Measurements from ENCODE around the gene DQX1. TPM values are rescaled to one million over a fixed set of nuclear protein-coding genes. Genes with fewer than 3 reads are reported as not detected.

Gene DQX1
- total and polyA plus RNA-seq, 2 of the 4 experiments (the other 2 are of a cell fraction): 0.07 TPM; not detected in 1

DNA sequence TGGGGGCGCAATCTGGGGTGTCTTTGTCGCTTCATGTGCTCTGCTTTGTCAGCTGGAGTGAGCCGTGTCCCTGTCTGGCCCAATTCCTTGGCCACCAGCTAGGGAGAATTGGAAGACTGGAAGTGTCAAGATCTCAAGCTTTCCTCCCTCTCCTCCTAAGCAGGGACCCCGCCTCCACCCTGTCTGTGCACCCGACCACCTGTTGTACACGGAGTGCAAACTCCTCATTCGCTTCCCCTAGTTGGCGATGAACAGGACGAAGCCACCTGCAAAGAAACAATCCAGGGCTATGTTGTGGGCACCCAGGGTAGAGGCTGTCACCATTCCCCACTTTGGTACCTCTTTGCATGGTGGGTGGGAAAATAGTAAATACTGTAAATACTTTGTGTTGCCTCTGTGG lies 1.7 kb upstream of the DQX1 start:
- Histone ChIP-seq H3K56ac (ENCODE audit: extremely low read depth, insufficient read depth, low read length) (no peak overlapping the region), H2AK5ac (ENCODE audit: low read depth, low read length) (no peak overlapping the region), H2BK20ac (ENCODE audit: low read depth, low read length) (no peak overlapping the region), H3K18ac (ENCODE audit: low read depth, low read length) (no peak overlapping the region), H3K9me1 (ENCODE audit: insufficient read depth, low read length) (peaks cover 19% of the 10 kb centered on the region), H3K4ac (ENCODE audit: low read depth, low read length) (no peak overlapping the region), H4K20me1 (ENCODE audit: insufficient read depth, low read length) (peaks cover 13% of the 10 kb centered on the region), H3K36me3 (ENCODE audit: control insufficient read depth, insufficient read depth, low read length) (peaks cover 31% of the 10 kb centered on the region), H4K5ac (ENCODE audit: low read depth, low read length) (no peak overlapping the region), H3K14ac (replicated peaks; ENCODE audit: low read depth, low read length) (no peak overlapping the region), H3K23ac (ENCODE audit: low read depth, low read length) (no peak overlapping the region), H3K79me1 (ENCODE audit: low read depth in 1 of 2, low read length in 2 of 2) (peaks cover 32 to 57% of the 10 kb centered on the region in 2 experiments), H3K9ac (ENCODE audit: low read depth, low read length) (no peak overlapping the region), H3K27ac (ENCODE audit: insufficient read depth, low read length) (no peak overlapping the region), H3K4me1 (ENCODE audit: control insufficient read depth, insufficient read depth, low read length) (peaks cover 12% of the 10 kb centered on the region), H4K8ac (ENCODE audit: low read depth in 2 of 2, low read length in 2 of 2) (no peak overlapping the region), H2AFZ (replicated peaks; ENCODE audit: low read length, poor library complexity) (no peak overlapping the region), H3K27me3 (ENCODE audit: control insufficient read depth, insufficient read depth, low read length) (peaks cover 5% of the 10 kb centered on the region; the same call in 1 of the 2 replicates), H2BK15ac (ENCODE audit: low read depth, low read length) (no peak overlapping the region), H2AK9ac (replicated peaks; ENCODE audit: low read depth, low read length, poor library complexity) (no peak overlapping the region), H3K9me3 (ENCODE audit: control insufficient read depth, insufficient read depth, low read length) (no peaks in the 10 kb centered on the region), H2BK5ac (ENCODE audit: low read depth, low read length, poor library complexity, severe bottlenecking) (no peak overlapping the region), H3K4me2 (ENCODE audit: low read depth, low read length) (no peak overlapping the region), H3K4me3 (ENCODE audit: insufficient read depth, low read depth, low read length) (no peak overlapping the region), H4K91ac (ENCODE audit: insufficient read depth, low read depth, low read length) (no peak overlapping the region), H2BK120ac (ENCODE audit: low read depth, low read length) (no peak overlapping the region)
- dilution Hi-C loops (cut with HindIII; ENCODE audit: low sequenced_read_pairs, unreplicated experiment): no loop called here
- intact Hi-C loops (cut with micrococcal nuclease): loop anchor here (2.0 kb wide), 1 partner anchor 49 kb away; no protein-coding TSS in a partner anchor
- in situ Hi-C loops (cut with MboI; ENCODE audit: low sequenced_read_pairs): no loop called here
- ChIA-PET POLR2A (ENCODE audit: unreplicated experiment) (no interaction called here), CTCF (no interaction called here)
- no peak for DNase-seq
- BruUV-seq (replicated peaks): no TSS peak
- 100% methylated on average over 1 of the region's 9 CpGs; no CpG with 5 or more reads in 1 of the 2 experiments for WGBS, 2 experiments (ENCODE audit: extremely low coverage in 2 of 2, insufficient read length in 1 of 2)
- no peak for ATAC-seq (ENCODE audit: low read depth)
- TF ChIP-seq FOS (IDR thresholded peaks at IDR 0.05; ENCODE audit: low read depth, low read length) (no peak), MAZ (IDR thresholded peaks at IDR 0.05; ENCODE audit: borderline replicate concordance, low read depth, low read length) (no peak), POLR2A (IDR thresholded peaks at IDR 0.05; ENCODE audit: low read depth, low read length) (no peak), SMC3 (IDR thresholded peaks at IDR 0.05; ENCODE audit: low read depth, low read length) (no peak)
- TF ChIP-seq, protein P1, sequence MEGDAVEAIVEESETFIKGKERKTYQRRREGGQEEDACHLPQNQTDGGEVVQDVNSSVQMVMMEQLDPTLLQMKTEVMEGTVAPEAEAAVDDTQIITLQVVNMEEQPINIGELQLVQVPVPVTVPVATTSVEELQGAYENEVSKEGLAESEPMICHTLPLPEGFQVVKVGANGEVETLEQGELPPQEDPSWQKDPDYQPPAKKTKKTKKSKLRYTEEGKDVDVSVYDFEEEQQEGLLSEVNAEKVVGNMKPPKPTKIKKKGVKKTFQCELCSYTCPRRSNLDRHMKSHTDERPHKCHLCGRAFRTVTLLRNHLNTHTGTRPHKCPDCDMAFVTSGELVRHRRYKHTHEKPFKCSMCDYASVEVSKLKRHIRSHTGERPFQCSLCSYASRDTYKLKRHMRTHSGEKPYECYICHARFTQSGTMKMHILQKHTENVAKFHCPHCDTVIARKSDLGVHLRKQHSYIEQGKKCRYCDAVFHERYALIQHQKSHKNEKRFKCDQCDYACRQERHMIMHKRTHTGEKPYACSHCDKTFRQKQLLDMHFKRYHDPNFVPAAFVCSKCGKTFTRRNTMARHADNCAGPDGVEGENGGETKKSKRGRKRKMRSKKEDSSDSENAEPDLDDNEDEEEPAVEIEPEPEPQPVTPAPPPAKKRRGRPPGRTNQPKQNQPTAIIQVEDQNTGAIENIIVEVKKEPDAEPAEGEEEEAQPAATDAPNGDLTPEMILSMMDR (conservative IDR thresholded peaks at IDR 0.05; ENCODE audit: low read depth, low read length): no peak

All from IMR-90 (cell line).